Activated CD8-positive, alpha-beta T cell treated with anti-CD3 and anti-CD28 coated beads, Interleukin-2, amount 10 ng/mL, durations not matched to agents 7 days and 5 days (primary cell): ENCODE data around the gene MTF2. TPM values are rescaled to one million over a fixed set of nuclear protein-coding genes. Genes with fewer than 3 reads are reported as not detected.

Experiments
- ATAC-seq: fragments of 150-1000 bp; cut with Tn5 transposase; one replicate; pipeline ENCODE4 v1.10.0; 2021; ENCODE audit warnings: moderate library complexity
- CTCF ChIA-PET: fragments of 350-600 bp; sonication (Branson Sonifier 250); formaldehyde crosslinking; loops from one replicate; lab custom pipeline; 2021; ENCODE audit warnings: antibody characterized with exemption; lab: Charles Lee
- POLR2A ChIA-PET: fragments of 350-600 bp; sonication (Branson Sonifier 250); formaldehyde crosslinking; loops from one replicate; lab custom pipeline; 2021; ENCODE audit warnings: antibody characterized with exemption; lab: Charles Lee
- DNase-seq: peaks from one replicate; pipeline ENCODE4 v3.0.0-alpha.2; 2020
- H3K27ac Mint-ChIP-seq: one replicate; pipeline ENCODE4 v1.8.0; 2021; ENCODE audit warnings: mild to moderate bottlenecking, mixed read lengths
- H3K27me3 Mint-ChIP-seq: one replicate; pipeline ENCODE4 v1.8.0; 2021; ENCODE audit warnings: low read depth, mixed read lengths
- H3K36me3 Mint-ChIP-seq: one replicate; pipeline ENCODE4 v1.8.0; 2021; ENCODE audit warnings: low read depth, mixed read lengths
- H3K4me1 Mint-ChIP-seq: one replicate; pipeline ENCODE4 v1.8.0; 2021; ENCODE audit warnings: low read depth, mixed read lengths
- H3K4me3 Mint-ChIP-seq: one replicate; pipeline ENCODE4 v1.8.0; 2021; ENCODE audit warnings: mild to moderate bottlenecking, mixed read lengths
- H3K9me3 Mint-ChIP-seq: one replicate; pipeline ENCODE4 v1.8.0; 2022; ENCODE audit warnings: mixed read lengths; ENCODE audit not compliant: insufficient read depth
- total RNA-seq, 2 experiments: library from RNA; stranded (reverse); gene quantifications; one replicate each; pipeline ENCODE4 v1.2.3, GENCODE V29; 2021

Gene MTF2
- total RNA-seq, 2 experiments from 2014 or later, result 56.4 to 63.2 TPM

GRCh38 chr1:93111561-93111960 is 32.5 kb downstream of the MTF2 start:
- no peak for ATAC-seq
- Mint-ChIP-seq H3K4me1 (peaks cover 21% of the 10 kb centered on the region), H3K36me3 (peaks cover 53% of the 10 kb centered on the region), H3K4me3 (no peak overlapping the region), H3K27ac (no peak overlapping the region), H3K27me3 (no peaks in the 10 kb centered on the region), H3K9me3 (peaks cover 8% of the 10 kb centered on the region)
- ChIA-PET CTCF (interaction anchor here (1.3 kb wide), 1 partner anchor 31 kb away, joined by 5 read pairs; no protein-coding TSS in a partner anchor), POLR2A (no interaction called here)
- no peak for DNase-seq

DNA sequence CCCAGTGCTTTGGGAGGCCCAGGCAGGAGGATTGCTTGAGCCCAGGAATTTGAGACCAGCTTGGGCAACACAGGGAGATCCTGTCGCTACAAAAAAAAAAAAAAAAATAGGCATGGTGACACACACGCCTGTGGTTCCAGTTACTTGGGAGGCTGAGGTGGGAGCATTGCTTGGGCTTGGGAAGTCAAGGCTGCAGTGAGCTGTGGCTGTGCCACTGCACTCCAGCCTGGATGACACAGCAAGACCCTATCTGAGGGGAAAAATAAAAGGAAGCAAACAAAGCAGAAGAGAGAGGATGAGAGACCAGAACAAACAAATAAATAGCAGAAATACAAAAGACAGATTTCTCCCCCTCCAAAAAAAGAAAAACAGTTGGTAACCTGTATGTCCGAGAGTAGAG is 34.0 kb downstream of the MTF2 start:
- ChIA-PET CTCF (no interaction called here), POLR2A (interaction anchor here (0.7 kb wide), 1 partner anchor 154 kb away, joined by 4 read pairs; no protein-coding TSS in a partner anchor)
- peaks cover 3% of the 10 kb centered on the region for H3K9me3 Mint-ChIP-seq
- peaks cover 47% of the 10 kb centered on the region for H3K36me3 Mint-ChIP-seq
- H3K4me1 Mint-ChIP-seq, result peaks cover 21% of the 10 kb centered on the region
- no peaks in the 10 kb centered on the region for H3K27me3 Mint-ChIP-seq
- H3K4me3 Mint-ChIP-seq, result no peak overlapping the region
- DNase-seq (no peak), ATAC-seq (no peak)
- no peak overlapping the region for H3K27ac Mint-ChIP-seq

DNA sequence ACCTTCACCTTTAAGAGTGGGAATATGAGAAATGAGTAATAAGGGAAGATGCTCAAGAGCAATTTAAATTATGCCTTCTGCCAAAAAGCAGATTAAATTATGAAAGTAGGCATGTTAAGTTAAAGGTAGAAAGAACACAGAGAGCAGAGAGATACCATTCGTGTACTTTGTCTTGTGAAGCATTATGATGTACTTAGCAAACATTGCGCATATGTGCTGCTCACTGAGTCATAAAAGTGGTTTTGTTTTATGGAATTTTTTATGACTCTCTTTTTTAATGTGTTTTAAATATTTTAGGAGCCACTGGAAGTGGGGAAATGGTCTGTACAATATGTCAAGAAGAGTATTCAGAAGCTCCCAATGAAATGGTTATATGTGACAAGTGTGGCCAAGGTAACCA is 35.3 kb downstream of the MTF2 start:
- CTCF ChIA-PET, result interaction anchor here (0.9 kb wide), 1 partner anchor 91 kb away, joined by 3 read pairs; no protein-coding TSS in a partner anchor
- no peaks in the 10 kb centered on the region for H3K9me3 Mint-ChIP-seq

DNA sequence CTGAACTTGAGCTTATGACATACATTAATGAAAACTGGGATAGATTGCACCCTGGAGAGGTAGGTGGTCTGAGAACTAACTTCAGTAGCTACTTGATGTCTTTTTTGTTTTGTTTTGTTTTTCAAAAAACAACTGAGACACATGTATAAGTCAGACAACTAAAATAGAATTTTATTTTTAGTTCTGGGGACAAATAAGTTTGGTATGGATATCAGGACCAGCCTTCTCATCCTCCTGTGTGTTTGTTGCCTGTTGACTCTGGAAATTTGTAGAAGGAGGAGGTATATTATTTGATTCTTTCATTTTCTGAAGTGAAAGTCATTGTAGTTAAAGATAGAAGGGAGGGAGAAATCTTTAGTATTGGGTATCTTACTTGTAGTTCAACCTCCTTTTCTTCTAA is 41.5 kb downstream of the MTF2 start:
- no peak overlapping the region for H3K4me3 Mint-ChIP-seq
- H3K27me3 Mint-ChIP-seq, result no peaks in the 10 kb centered on the region
- ChIA-PET CTCF (interaction anchor here (2.0 to 2.4 kb wide), 2 partner anchors 12 to 40 kb away, joined by 6 read pairs; no protein-coding TSS in a partner anchor), POLR2A (no interaction called here)
- no peak overlapping the region for H3K27ac Mint-ChIP-seq
- no peaks in the 10 kb centered on the region for H3K9me3 Mint-ChIP-seq
- DNase-seq (no peak), ATAC-seq (no peak)
- H3K4me1 Mint-ChIP-seq, result peaks cover 3% of the 10 kb centered on the region
- H3K36me3 Mint-ChIP-seq, result peaks cover 43% of the 10 kb centered on the region

More for the DNA sequence above, 35.3 kb downstream of the MTF2 start:
- POLR2A ChIA-PET, result no interaction called here
- H3K27ac Mint-ChIP-seq, result no peak overlapping the region
- H3K4me3 Mint-ChIP-seq, result no peak overlapping the region
- H3K36me3 Mint-ChIP-seq, result peaks cover 43% of the 10 kb centered on the region
- ATAC-seq, result no peak
- peaks cover 13% of the 10 kb centered on the region for H3K4me1 Mint-ChIP-seq
- no peak for DNase-seq
- no peaks in the 10 kb centered on the region for H3K27me3 Mint-ChIP-seq

DNA sequence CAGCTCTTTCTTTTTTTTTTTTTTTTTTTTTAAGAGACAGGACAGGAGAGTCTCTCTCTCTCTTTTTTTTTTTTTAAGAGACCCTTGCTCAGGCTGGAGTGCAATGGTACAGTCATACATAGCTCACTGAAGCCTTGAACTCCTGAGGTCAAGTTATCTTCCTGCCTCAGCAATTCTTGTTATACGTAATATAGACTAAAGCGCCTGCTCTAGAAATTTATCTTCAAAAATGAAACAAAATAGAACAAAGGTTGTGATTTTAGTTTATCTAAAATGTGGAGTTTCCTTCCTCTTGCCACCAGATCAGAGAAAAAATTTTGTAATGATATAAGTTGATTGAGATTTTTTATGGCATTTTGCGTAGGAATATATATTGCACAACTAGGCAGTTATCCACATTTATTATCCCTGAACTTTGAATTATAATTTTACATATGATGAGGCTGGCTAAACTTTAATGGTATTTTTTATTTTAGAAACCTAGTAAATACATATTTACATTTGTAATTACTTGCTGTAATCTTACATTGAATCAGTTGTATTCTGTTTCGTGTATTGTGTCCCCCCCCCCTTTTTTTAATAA is 44.2 kb downstream of the MTF2 start:
- peaks cover 3% of the 10 kb centered on the region for H3K4me1 Mint-ChIP-seq
- no peaks in the 10 kb centered on the region for H3K9me3 Mint-ChIP-seq
- H3K4me3 Mint-ChIP-seq, result no peak overlapping the region
- H3K36me3 Mint-ChIP-seq, result peaks cover 35% of the 10 kb centered on the region
- no peak overlapping the region for H3K27ac Mint-ChIP-seq
- DNase-seq (no peak), ATAC-seq (no peak)
- CTCF ChIA-PET, result interaction anchor here (1.7 kb wide), 1 partner anchor 43 kb away, joined by 4 read pairs; no protein-coding TSS in a partner anchor
- POLR2A ChIA-PET, result no interaction called here
- no peaks in the 10 kb centered on the region for H3K27me3 Mint-ChIP-seq

DNA sequence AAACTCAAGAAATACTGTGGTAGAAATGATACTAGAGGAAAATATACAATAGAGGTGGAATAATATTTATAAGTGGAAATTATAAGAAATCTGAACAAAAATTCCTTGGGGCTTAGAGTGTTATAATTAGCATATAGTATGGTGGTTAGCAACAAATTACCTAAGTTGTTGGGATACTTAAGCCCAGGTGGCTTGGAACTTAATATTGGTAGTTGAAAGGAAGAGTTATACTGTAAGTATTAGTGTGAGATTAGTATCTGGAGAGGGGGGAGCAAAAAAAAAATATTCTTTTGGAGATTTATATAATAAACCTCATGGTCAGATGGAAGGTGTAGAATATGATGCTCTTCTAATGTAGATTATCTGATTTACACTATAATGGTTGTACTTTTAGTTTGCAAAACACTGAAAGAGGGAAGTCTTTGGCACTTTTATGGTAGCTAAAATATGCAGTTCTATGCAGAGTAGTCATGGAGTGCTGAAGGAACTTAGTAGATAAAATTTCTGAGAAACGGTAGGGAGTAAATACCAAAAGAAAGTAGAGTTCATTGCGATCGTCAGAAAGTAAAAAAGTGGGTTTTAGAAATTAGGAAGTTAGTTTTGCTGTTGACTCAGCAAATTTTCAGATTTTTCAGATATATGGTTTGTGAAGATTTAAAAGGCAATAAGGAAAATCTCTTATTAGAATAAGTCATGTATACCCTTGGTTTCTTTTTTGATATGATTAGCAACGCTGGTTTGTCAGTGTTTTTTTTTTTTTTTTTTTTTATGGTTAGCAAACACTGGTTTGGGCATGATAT is 45.7 kb downstream of the MTF2 start:
- Mint-ChIP-seq H3K27me3 (no peaks in the 10 kb centered on the region), H3K27ac (peak overlapping the region; percentile 13), H3K36me3 (peaks cover 32% of the 10 kb centered on the region), H3K9me3 (no peaks in the 10 kb centered on the region), H3K4me3 (no peak overlapping the region), H3K4me1 (peaks cover 3% of the 10 kb centered on the region)
- ChIA-PET CTCF (interaction anchor here (1.0 to 1.7 kb wide), 2 partner anchors 45 to 266 kb away, joined by 3 to 4 read pairs; no protein-coding TSS in a partner anchor), POLR2A (no interaction called here)
- DNase-seq (no peak), ATAC-seq (no peak)

- POLR2A ChIA-PET, result no interaction called here
- no peaks in the 10 kb centered on the region for H3K9me3 Mint-ChIP-seq
- H3K4me1 Mint-ChIP-seq, result no peaks in the 10 kb centered on the region
- ATAC-seq, result no peak
- H3K36me3 Mint-ChIP-seq, result peaks cover 23% of the 10 kb centered on the region
- no peak overlapping the region for H3K4me3 Mint-ChIP-seq
- DNase-seq, result no peak
- no peaks in the 10 kb centered on the region for H3K27me3 Mint-ChIP-seq
- no peak overlapping the region for H3K27ac Mint-ChIP-seq
- CTCF ChIA-PET, result no interaction called here
Observed at GRCh38 chr1:93129507-93130099, 50.5 kb downstream of the MTF2 start.

DNA sequence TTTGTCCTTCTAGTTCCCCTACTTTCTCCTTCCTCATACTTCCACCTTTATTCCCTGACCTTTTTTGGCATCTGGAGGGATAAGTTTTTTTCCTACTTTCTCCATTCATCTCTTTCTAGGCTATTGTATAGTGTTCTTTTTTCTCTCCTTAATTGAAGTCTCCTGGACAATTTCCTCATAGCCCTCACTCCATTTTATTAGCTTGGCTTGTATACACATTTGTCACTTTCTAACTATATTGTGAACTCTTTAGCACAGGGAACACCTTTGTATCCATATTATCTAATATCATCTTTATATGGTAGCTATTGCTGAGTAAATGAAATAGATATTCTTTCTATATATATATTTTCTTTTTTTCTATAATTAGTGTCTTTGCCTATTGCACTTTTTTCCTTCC is 53.6 kb downstream of the MTF2 start:
- no peaks in the 10 kb centered on the region for H3K27me3 Mint-ChIP-seq

GRCh38 chr1:93136445-93136844 is 57.4 kb downstream of the MTF2 start:
- H3K9me3 Mint-ChIP-seq, result no peaks in the 10 kb centered on the region
- H3K36me3 Mint-ChIP-seq, result peaks cover 29% of the 10 kb centered on the region
- H3K27me3 Mint-ChIP-seq, result no peaks in the 10 kb centered on the region
- ATAC-seq, result no peak
- no peak overlapping the region for H3K27ac Mint-ChIP-seq
- ChIA-PET CTCF (interaction anchor here (1.5 kb wide), 1 partner anchor 115 kb away, joined by 3 read pairs; no protein-coding TSS in a partner anchor), POLR2A (interaction anchor here (0.6 to 1.2 kb wide), 2 partner anchors 45 to 58 kb away, joined by 3 read pairs; partner anchors contain the start of gene MTF2)
- no peak for DNase-seq
- no peaks in the 10 kb centered on the region for H3K4me1 Mint-ChIP-seq
- no peak overlapping the region for H3K4me3 Mint-ChIP-seq

More for the DNA sequence above, 53.6 kb downstream of the MTF2 start:
- Mint-ChIP-seq H3K4me1 (no peaks in the 10 kb centered on the region), H3K9me3 (no peaks in the 10 kb centered on the region), H3K27ac (no peak overlapping the region), H3K36me3 (peaks cover 22% of the 10 kb centered on the region), H3K4me3 (no peak overlapping the region)
- ATAC-seq (no peak), DNase-seq (no peak)
- CTCF ChIA-PET, result interaction anchor here (1.2 to 1.5 kb wide), 2 partner anchors 12 kb away, joined by 4 to 6 read pairs; no protein-coding TSS in a partner anchor
- POLR2A ChIA-PET, result interaction anchor here (0.8 kb wide), 1 partner anchor 170 kb away, joined by 3 read pairs; no protein-coding TSS in a partner anchor

DNA sequence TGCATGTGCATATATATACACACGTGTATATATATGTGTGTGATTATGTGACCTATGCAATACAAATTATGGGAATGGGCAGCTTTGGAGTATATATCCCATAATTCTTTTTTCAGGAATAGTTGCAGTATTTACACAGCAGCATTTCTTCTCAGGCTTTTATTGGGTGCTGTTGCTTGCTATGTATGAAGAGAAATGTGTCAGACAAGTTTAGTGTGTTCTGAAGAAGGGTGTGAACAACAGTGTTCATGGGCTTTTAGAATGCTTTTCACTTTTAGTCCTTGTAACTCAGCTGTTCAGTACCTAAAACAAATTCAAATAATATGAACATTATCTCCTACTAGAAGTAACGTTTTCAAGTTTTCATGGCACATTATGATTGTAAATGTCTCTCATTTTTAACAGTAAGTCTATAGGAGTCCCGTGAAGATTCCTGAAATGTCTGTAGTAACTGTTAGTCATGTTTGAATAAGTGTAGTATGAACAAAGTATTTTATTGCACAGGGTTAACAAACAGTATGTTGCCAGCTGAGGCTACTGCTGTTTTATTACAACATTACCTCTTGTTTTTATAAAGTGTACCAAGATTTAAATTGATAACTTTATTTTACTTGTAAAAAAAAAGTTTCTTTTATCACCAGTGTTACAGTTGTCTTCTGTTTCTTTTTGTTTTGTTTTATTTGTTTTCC is 58.7 kb downstream of the MTF2 start:
- Mint-ChIP-seq H3K36me3 (peaks cover 37% of the 10 kb centered on the region), H3K9me3 (no peaks in the 10 kb centered on the region), H3K27ac (no peak overlapping the region), H3K4me3 (no peak overlapping the region), H3K4me1 (peaks cover 3% of the 10 kb centered on the region), H3K27me3 (no peaks in the 10 kb centered on the region)
- ATAC-seq, result no peak
- no peak for DNase-seq
- CTCF ChIA-PET, result no interaction called here
- POLR2A ChIA-PET, result no interaction called here

GRCh38 chr1:93140106-93140505 is 61.0 kb downstream of the MTF2 start:
- peaks cover 3% of the 10 kb centered on the region for H3K4me1 Mint-ChIP-seq
- ChIA-PET CTCF (interaction anchor here (0.6 kb wide), 1 partner anchor 47 kb away, joined by 3 read pairs; no protein-coding TSS in a partner anchor), POLR2A (no interaction called here)
- H3K36me3 Mint-ChIP-seq, result peaks cover 31% of the 10 kb centered on the region
- no peak overlapping the region for H3K4me3 Mint-ChIP-seq
- no peaks in the 10 kb centered on the region for H3K9me3 Mint-ChIP-seq
- no peak for ATAC-seq
- H3K27ac Mint-ChIP-seq, result no peak overlapping the region
- H3K27me3 Mint-ChIP-seq, result no peaks in the 10 kb centered on the region
- no peak for DNase-seq
